Measurements from ENCODE around the gene ALDH1A1.

Gene ALDH1A1

DNA sequence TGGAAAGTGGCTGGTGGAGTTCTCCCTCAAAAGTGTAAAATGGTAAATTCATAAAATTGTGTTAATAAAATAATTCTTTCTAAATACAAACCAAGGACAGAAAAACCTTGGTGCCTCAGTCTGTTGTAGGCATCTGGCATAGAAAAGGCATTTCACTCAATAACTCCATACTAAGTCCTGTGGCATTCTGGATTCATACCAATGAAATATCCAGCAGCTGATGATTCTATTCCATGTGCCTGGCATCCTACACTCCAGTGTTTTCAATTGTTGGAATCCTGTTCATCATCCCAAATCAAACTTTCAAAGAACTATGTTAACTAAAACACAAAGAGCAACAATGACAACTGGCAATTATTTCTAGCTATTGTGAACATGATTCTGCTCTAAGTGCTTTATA is 21.6 kb upstream of the ALDH1A1 start:
- no peak overlapping the region for H3K9ac ChIP-seq (ENCODE audit: low read length)
- no peaks in the 10 kb centered on the region for H3K79me2 ChIP-seq (ENCODE audit: low read length)
- no peaks in the 10 kb centered on the region for H3K36me3 ChIP-seq (replicated peaks; ENCODE audit: insufficient read depth, low read length)
- H3K4me2 ChIP-seq (ENCODE audit: low read depth, low read length), result no peak overlapping the region
- no peaks in the 10 kb centered on the region for H3K4me1 ChIP-seq (ENCODE audit: low read length)
- no peaks in the 10 kb centered on the region for H3K9me2 ChIP-seq (replicated peaks; ENCODE audit: insufficient read depth, low read length)
- no peak overlapping the region for H3K27ac ChIP-seq (ENCODE audit: low read length)
- H3K4me3 ChIP-seq (ENCODE audit: low read length), result no peak overlapping the region
- no peak for DNase-seq
- TF ChIP-seq CTCF (IDR thresholded peaks at IDR 0.05; ENCODE audit: low read length) (no peak), EZH2phosphoT487 (IDR thresholded peaks at IDR 0.05; ENCODE audit: low read length) (no peak), EZH2 (optimal IDR thresholded peaks at IDR 0.05; ENCODE audit: low read depth, low read length) (no peak)
- no peaks in the 10 kb centered on the region for H3K27me3 ChIP-seq (replicated peaks; ENCODE audit: insufficient read depth, low read length)
- no peak overlapping the region for H2AFZ ChIP-seq (ENCODE audit: low read length)
- no peaks in the 10 kb centered on the region for H3F3A ChIP-seq (ENCODE audit: insufficient read depth, low read length)
- H4K20me1 ChIP-seq (ENCODE audit: insufficient read depth, low read length), result no peaks in the 10 kb centered on the region
- no peaks in the 10 kb centered on the region for H3K9me3 ChIP-seq (replicated peaks; ENCODE audit: insufficient read depth, low read length)

- DNase-seq, result no peak
- Histone ChIP-seq H3K4me1 (ENCODE audit: low read length) (no peaks in the 10 kb centered on the region), H3K36me3 (replicated peaks; ENCODE audit: insufficient read depth, low read length) (no peaks in the 10 kb centered on the region), H2AFZ (ENCODE audit: low read length) (no peak overlapping the region), H3K79me2 (ENCODE audit: low read length) (no peaks in the 10 kb centered on the region), H3K4me2 (ENCODE audit: low read depth, low read length) (no peak overlapping the region), H4K20me1 (ENCODE audit: insufficient read depth, low read length) (no peaks in the 10 kb centered on the region), H3K9ac (ENCODE audit: low read length) (no peak overlapping the region), H3K27me3 (replicated peaks; ENCODE audit: insufficient read depth, low read length) (no peaks in the 10 kb centered on the region), H3K9me2 (replicated peaks; ENCODE audit: insufficient read depth, low read length) (no peaks in the 10 kb centered on the region), H3F3A (ENCODE audit: insufficient read depth, low read length) (no peaks in the 10 kb centered on the region), H3K27ac (ENCODE audit: low read length) (no peak overlapping the region), H3K4me3 (ENCODE audit: low read length) (no peak overlapping the region), H3K9me3 (replicated peaks; ENCODE audit: insufficient read depth, low read length) (no peaks in the 10 kb centered on the region)
- TF ChIP-seq CTCF (IDR thresholded peaks at IDR 0.05; ENCODE audit: low read length) (no peak), EZH2 (optimal IDR thresholded peaks at IDR 0.05; ENCODE audit: low read depth, low read length) (no peak), EZH2phosphoT487 (IDR thresholded peaks at IDR 0.05; ENCODE audit: low read length) (no peak)
Measured at GRCh38 chr9:72972636-72973035, 19.8 kb upstream of the ALDH1A1 start.

DNA sequence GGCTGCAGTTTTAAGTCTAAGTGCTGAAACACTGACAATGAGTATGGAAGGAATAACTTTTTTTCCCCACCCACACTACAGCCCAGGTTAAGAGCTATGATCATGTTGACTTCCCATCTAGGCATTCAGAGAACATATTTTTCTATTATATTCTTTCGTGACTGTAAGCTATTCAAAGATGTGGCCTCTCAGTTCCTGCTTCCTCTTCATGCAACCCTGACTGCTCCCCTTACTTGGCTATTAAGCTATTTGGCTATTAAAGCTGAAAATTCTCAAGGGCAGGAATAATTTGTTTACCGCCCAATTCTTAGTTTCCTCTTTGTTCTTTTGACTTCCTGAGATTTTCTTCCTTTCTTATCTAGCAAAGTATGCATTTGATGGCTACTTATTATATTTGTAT is 18.6 kb upstream of the ALDH1A1 start:
- no peaks in the 10 kb centered on the region for H4K20me1 ChIP-seq (ENCODE audit: insufficient read depth, low read length)
- H3K36me3 ChIP-seq (replicated peaks; ENCODE audit: insufficient read depth, low read length), result no peaks in the 10 kb centered on the region
- no peaks in the 10 kb centered on the region for H3K4me1 ChIP-seq (ENCODE audit: low read length)
- no peaks in the 10 kb centered on the region for H3K9me2 ChIP-seq (replicated peaks; ENCODE audit: insufficient read depth, low read length)
- no peak overlapping the region for H2AFZ ChIP-seq (ENCODE audit: low read length)
- H3K27ac ChIP-seq (ENCODE audit: low read length), result no peak overlapping the region
- no peak overlapping the region for H3K9ac ChIP-seq (ENCODE audit: low read length)
- H3K4me2 ChIP-seq (ENCODE audit: low read depth, low read length), result no peak overlapping the region
- TF ChIP-seq CTCF (IDR thresholded peaks at IDR 0.05; ENCODE audit: low read length) (no peak), EZH2 (optimal IDR thresholded peaks at IDR 0.05; ENCODE audit: low read depth, low read length) (no peak), EZH2phosphoT487 (IDR thresholded peaks at IDR 0.05; ENCODE audit: low read length) (no peak)
- H3F3A ChIP-seq (ENCODE audit: insufficient read depth, low read length), result no peaks in the 10 kb centered on the region
- H3K4me3 ChIP-seq (ENCODE audit: low read length), result no peak overlapping the region
- DNase-seq, result no peak
- H3K79me2 ChIP-seq (ENCODE audit: low read length), result no peaks in the 10 kb centered on the region
- no peaks in the 10 kb centered on the region for H3K9me3 ChIP-seq (replicated peaks; ENCODE audit: insufficient read depth, low read length)
- H3K27me3 ChIP-seq (replicated peaks; ENCODE audit: insufficient read depth, low read length), result no peaks in the 10 kb centered on the region
